HG03025 (cell line): ENCODE results near the gene NUTM2B.
"Not testable (repeated sequence)": the region's sequence is repeated elsewhere in the genome, so short reads cannot be mapped to it uniquely, and the experiment has no call there.

Experiments used
- ATAC-seq: cut with Tn5 transposase; IDR thresholded peaks from one replicate; pipeline ENCODE4 v1.9.1; 2021; ENCODE audit warnings: mild to moderate bottlenecking, moderate library complexity; ENCODE audit not compliant: unreplicated experiment, low FRiP score

The NUTM2B gene

DNA sequence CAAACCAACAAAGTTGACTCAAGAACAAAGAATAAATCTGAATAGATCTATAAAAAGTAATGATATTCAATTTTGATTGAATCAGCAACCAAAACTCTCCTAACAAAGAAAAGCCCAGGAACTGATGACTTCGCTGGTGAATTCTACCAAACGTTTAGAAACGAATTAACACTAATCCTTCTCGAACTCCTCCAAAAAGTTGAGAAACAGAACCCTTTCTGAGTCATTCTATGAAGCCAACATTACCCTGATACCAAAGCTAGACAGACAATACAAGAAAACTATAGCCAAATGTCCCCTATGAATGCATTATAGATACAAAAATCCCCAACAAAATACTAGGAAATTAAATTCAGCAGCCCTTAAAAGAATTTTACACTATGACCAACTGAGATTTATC lies 17.0 kb downstream of the NUTM2B start:
- not testable (repeated sequence) for ATAC-seq

DNA sequence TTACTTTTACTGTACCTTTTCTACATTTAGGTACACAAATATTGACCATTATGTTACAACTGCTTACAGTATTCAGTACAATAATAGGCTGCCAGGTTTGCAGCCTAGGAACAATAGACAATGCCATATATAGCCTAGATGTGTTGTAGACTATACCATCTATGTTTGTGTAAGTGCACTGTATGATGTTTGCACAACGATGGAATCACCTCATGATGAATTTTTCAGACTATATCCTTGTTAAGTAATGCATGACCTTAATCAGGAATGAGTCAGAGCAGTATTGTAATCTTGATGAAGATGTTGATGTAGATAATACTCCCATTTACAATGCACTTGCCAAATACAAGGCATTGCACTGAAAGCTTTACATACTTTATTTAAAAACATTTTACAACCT lies 23.6 kb downstream of the NUTM2B start:
- ATAC-seq: not testable (repeated sequence)

DNA sequence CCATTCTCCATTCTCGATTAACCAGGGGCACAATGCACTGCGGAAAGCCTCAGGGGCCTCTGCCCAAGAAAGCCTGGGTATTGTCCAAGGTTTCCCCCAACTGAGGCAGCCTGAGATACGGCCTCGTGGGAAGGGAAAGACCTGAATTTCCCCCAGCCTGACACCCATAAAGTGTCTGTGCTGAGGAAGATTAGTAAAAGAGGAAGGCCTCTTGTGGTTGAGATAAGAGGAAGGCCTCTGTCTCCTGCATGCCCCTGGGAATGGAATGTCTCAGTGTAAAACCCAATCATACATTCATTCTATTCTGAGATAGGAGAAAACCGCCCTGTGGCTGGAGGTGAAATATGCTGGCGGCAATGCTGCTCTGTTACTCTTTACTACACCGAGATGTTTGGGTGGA lies 41.8 kb downstream of the NUTM2B start:
- ATAC-seq: not testable (repeated sequence)

GRCh38 chr10:79748510-79748909 lies 45.5 kb downstream of the NUTM2B start:
- not testable (repeated sequence) for ATAC-seq

GRCh38 chr10:79753601-79754000 lies 50.6 kb downstream of the NUTM2B start:
- not testable (repeated sequence) for ATAC-seq

DNA sequence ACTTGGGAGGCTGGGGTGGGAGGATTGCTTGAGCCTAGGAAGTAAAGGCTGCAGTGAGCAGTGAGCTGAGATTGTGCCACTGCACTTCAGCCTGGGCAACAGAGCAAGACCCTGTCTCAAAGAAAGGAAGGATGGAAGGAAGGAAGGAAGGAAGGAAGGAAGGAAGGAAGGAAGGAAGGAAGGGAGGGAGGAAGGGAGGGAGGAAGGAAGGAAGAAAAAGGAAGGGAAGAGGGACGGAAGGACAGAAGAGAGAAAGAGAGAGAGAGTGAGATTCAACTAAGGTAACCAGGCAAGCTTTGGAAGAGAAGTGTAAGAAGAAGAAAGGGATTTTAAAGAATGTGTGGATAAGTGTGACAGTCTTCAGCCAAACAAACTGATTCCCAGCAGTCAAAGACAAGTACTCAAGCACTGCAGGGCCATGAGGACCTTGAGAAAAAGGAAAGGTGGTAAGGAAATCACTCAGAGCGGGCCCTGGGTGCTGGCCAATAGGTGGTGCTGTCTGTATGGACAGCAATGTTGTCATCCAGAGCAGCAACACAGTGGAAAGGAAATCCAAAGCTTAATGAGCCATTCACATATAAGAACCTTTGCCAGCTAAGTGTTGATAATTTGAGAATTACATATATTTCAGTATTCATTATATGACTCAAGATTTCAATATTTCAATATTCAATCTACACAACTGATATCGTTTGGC lies 55.4 kb downstream of the NUTM2B start:
- not testable (repeated sequence) for ATAC-seq
